A673 (cell line): ENCODE data around the gene GLUL.

ENCODE experiments used
- CTCF ChIP-seq: fragments of 300-800, 200-600 bp; sonication (generic); conservative IDR thresholded peaks from 2 replicates; pipeline ENCODE4 v1.5.1; 2017; ENCODE audit warnings: low read depth, mild to moderate bottlenecking, antibody characterized with exemption, low read length, moderate library complexity, mixed read lengths
- EZH2 ChIP-seq: fragments of 200-600 bp; sonication (generic); IDR thresholded peaks from 2 replicates; pipeline ENCODE4 v1.6.1; 2017; ENCODE audit warnings: borderline replicate concordance, low read depth, mild to moderate bottlenecking, mixed read lengths, antibody characterized with exemption, low read length; ENCODE audit not compliant: poor library complexity, severe bottlenecking

- no peak for TF ChIP-seq CTCF
- no peak for TF ChIP-seq EZH2
Measured at GRCh38 chr1:182383037-182383661, 8.4 kb downstream of the GLUL start.
